AG10803 (cell line): ENCODE data around the gene PILRA.

Source experiments
- DNase-seq: peaks from one replicate; pipeline ENCODE4 v3.0.0; 2010; ENCODE audit warnings: low read depth
- H3K4me3 ChIP-seq: 2 replicates; pipeline ENCODE4 v1.5.1; 2011; ENCODE audit warnings: mild to moderate bottlenecking, low read length, control low read depth
- CTCF ChIP-seq: conservative IDR thresholded peaks from 2 replicates; pipeline ENCODE4 v1.5.1; 2011; ENCODE audit warnings: mild to moderate bottlenecking, low read length, control low read depth, inconsistent platforms

PILRA gene

DNA sequence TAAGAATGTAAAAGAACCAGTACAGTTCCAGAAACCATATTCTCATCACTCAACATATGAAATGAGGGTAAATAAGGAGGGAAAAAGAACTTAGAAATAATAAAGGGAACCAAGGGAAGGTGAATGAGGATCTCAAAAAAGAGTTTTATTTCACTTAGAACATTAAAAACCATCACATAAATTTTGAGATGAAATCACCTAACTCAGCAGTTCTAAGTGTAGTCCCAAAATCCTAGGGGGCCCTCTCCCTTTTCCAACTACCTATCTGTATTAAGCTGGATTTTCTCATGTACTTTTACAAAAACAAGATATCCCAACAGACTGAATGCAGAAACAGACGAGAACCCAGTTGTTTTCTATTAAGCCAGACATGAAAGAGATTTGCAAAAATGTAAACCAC lies 52.1 kb downstream of the PILRA start:
- H3K4me3 ChIP-seq = no peak overlapping the region
- TF ChIP-seq CTCF = no peak

DNA sequence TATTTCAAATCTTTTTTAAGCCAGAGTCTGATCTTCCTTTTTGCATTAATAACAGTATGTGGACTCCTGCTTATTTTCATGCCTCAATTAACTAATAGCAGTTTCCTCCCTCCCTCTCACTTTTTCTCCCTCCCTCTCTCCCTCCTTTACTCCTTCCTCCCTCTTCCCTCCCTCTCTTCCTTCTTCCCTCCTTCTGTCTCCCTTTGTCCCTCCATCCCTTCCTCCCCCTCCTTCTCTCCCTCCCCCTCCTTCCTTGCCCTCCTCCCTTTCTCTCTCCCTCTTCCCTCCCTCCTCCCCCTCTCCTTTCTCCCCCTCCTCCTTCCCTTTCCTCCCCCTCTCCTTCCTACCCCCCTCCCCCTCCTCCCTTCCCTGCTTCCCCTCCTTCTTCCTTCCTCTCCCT lies 53.2 kb downstream of the PILRA start:
- TF ChIP-seq CTCF = no peak
- no peak for DNase-seq
- H3K4me3 ChIP-seq = no peak overlapping the region

More for the DNA sequence above, 52.1 kb downstream of the PILRA start:
- no peak for DNase-seq

- DNase-seq = no peak
- TF ChIP-seq CTCF = no peak
- H3K4me3 ChIP-seq = peak overlapping the region; percentile 89
Measured at GRCh38 chr7:100427762-100428198, 54.5 kb downstream of the PILRA start.

DNA sequence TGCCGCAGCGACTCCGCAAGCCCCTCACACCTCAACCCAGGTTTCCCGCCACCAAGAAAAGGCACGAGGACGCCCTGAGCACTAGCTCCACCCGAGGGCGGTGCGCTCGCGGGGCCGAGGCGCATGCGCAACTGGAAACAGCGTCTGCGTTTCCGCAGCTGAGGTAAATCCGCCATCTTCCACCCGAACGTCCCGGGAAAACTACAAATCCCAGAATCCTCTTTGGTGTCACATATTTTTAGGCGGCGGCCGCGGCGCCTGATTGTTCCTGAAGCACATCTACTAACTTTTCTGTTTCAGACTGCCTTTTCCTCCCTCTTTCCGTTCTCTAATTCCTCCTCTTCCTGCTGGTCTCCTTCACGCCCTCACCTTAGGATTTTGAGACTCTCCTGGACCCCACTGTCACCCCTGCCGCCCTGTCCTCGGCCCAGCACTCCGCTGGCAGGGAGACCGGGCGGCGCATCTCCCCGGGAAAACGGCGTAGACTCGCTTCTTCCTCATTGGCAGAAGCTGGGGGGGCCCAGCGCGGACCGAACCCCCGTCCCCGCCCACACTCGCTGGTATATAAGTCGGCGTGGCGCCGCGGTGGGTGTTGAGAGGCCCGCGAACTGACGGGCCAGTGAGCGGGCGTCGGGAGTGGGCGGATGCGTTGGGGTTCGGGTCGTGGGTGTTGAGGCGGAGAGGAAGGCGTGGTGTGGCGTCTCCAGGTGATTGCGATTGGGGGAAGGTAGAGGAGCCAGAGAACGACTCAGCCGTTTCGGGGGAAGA lies 55.1 kb downstream of the PILRA start, which contains the start of gene ZCWPW1:
Gene ZCWPW1 (minus strand): TSS at position 505 of the 768 bp plus-strand sequence. CDS start 8,054 bp downstream, outside the sequence.
- H3K4me3 ChIP-seq = peak within 1 kb of the TSS; percentile 91
- DNase-seq = peak; percentile 98
- TF ChIP-seq CTCF = no peak

- 0 out of 2 replicates have a peak, but pooled peaks have one; percentile 3 for TF ChIP-seq CTCF
- DNase-seq = peak; percentile 100
- H3K4me3 ChIP-seq = peak overlapping the region; percentile 91
Measured at GRCh38 chr7:100428967-100429636, 55.8 kb downstream of the PILRA start.

DNA sequence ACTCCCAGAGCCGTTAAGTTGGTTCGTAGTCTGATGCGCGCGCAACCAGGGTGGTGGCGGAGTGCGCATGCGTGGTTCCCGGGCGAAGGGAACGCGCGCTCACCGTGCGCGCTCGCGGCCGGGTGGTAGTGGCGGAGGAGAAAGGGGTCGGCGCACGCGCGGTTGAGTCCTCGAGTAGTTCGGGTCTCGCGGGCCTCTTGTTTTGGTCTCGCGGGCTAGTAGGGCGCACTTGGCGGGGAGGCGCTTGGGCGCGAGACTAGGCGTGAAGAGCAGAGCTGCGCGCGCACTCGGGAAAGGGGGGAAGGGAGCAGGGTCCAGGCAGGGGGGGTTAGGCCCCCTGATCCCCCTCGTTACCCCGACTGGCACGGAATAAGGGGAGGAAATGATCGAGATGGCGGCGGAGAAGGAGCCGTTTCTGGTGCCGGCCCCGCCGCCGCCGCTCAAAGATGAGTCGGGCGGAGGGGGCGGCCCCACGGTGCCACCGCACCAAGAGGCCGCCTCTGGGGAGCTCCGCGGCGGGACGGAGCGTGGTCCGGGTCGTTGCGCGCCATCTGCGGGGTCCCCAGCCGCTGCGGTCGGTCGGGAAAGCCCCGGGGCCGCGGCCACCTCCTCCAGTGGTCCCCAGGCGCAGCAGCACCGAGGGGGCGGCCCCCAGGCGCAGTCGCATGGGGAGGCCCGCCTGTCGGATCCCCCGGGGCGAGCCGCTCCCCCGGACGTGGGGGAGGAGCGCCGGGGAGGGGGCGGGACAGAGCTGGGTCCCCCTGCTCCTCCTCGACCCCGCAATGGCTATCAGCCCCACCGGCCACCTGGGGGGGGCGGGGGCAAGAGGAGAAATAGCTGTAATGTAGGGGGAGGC lies 56.6 kb downstream of the PILRA start, which contains the start of gene MEPCE:
Gene MEPCE (plus strand): TSS at position 195 of the 856 bp plus-strand sequence. CDS start 188 bp downstream, at position 383.
- peak within 1 kb of the TSS; percentile 91 for H3K4me3 ChIP-seq
- peak; percentile 96 for DNase-seq
- no peak for TF ChIP-seq CTCF
